GM18909 (cell line): ENCODE results near the gene HOXA10.

Experiments used
- ATAC-seq: cut with Tn5 transposase; IDR thresholded peaks from one replicate; pipeline ENCODE4 v1.9.1; 2021; ENCODE audit warnings: mild to moderate bottlenecking; ENCODE audit not compliant: unreplicated experiment, poor library complexity

Gene HOXA10

GRCh38 chr7:27168265-27168947 is 5.7 kb downstream of the HOXA10 start:
- no peak for ATAC-seq

- ATAC-seq, result no peak
Observed at GRCh38 chr7:27167916-27168264, 6.2 kb downstream of the HOXA10 start.

GRCh38 chr7:27166531-27167505 is 7.3 kb downstream of the HOXA10 start:
- no peak for ATAC-seq

- ATAC-seq, result no peak
Observed at GRCh38 chr7:27165996-27166530, 8.1 kb downstream of the HOXA10 start.

GRCh38 chr7:27165089-27165995 is 8.8 kb downstream of the HOXA10 start, which contains the start of gene HOXA9:
TSS of gene HOXA9 (minus strand) at chr7:27165537. CDS start at chr7:27165457, 80 bp downstream.
- no peak for ATAC-seq

- no peak for ATAC-seq
Observed at GRCh38 chr7:27164367-27165088, 9.6 kb downstream of the HOXA10 start.

- no peak for ATAC-seq
Observed at GRCh38 chr7:27164045-27164366, 10.1 kb downstream of the HOXA10 start.

- ATAC-seq, result no peak
Observed at GRCh38 chr7:27163288-27164044, 10.7 kb downstream of the HOXA10 start.

- no peak for ATAC-seq
Observed at GRCh38 chr7:27162561-27163287, 11.4 kb downstream of the HOXA10 start.

GRCh38 chr7:27161721-27162560 is 12.2 kb downstream of the HOXA10 start:
- ATAC-seq, result no peak

- no peak for ATAC-seq
Observed at GRCh38 chr7:27161214-27161720, 12.9 kb downstream of the HOXA10 start.

- ATAC-seq, result peak; percentile 71
Observed at GRCh38 chr7:27160546-27161213, 13.4 kb downstream of the HOXA10 start.

- no peak for ATAC-seq
Observed at GRCh38 chr7:27160145-27160545, 14.0 kb downstream of the HOXA10 start.

- ATAC-seq, result no peak
Observed at GRCh38 chr7:27159266-27160144, 14.6 kb downstream of the HOXA10 start.

GRCh38 chr7:27158436-27159265 is 15.5 kb downstream of the HOXA10 start:
- no peak for ATAC-seq
